ENCODE data around the gene ACER2. TPM values are rescaled to one million over a fixed set of nuclear protein-coding genes. Genes with fewer than 3 reads are reported as not detected.

The ACER2 gene
- polyA plus RNA-seq, 1 donor (not counting 4 experiments of a cell fraction or from before 2014, with no cell fraction given), result 4.2 TPM

DNA sequence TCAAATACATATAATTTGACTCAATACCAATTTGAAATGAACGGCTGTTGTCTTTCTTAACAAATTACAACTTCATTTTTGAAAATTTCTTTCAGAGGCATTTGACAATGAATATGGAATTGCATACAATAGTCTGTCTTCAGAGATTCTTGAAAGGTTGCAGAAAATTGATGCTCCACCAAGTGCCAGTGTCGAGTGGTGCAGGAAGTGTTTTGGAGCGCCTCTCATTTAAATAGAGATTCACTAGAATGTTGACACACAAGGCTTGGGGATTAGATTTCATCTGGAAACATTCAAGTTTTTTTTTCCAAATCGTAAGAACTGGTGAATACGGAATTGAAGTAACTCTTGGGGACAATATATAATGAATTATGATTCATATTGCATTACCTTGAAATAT is 36.9 kb upstream of the ACER2 start:
- FAIRE-seq, result no peak
- peaks cover 4% of the 10 kb centered on the region for H3K79me2 ChIP-seq (ENCODE audit: control insufficient read depth, insufficient read depth, low read length)
- H3K27me3 ChIP-seq (ENCODE audit: control insufficient read depth, extremely low read depth, insufficient read depth, low read length), result no peaks in the 10 kb centered on the region
- no peaks in the 10 kb centered on the region for H3K9me1 ChIP-seq (ENCODE audit: control insufficient read depth, extremely low read depth, insufficient read depth, low read length)
- no peak overlapping the region for H2AFZ ChIP-seq (ENCODE audit: control insufficient read depth, low read length)
- dilution Hi-C loops (cut with MboI; ENCODE audit: extremely low pct_ligation_motif_present, low sequenced_read_pairs), result loop anchor here (10.0 kb wide), 1 partner anchor 83 kb away; no protein-coding TSS in a partner anchor
- H3K9ac ChIP-seq (ENCODE audit: control insufficient read depth, extremely low read depth, insufficient read depth, low read length), result no peak overlapping the region
- DNase-seq (ENCODE audit: low read depth, low spot score), result no peak
- peaks cover 20 to 26% of the 10 kb centered on the region in 2 experiments for H3K36me3 ChIP-seq (ENCODE audit: control insufficient read depth in 2 of 2, extremely low read depth in 1 of 2, insufficient read depth in 2 of 2, low read length in 2 of 2)
- H4K20me1 ChIP-seq (ENCODE audit: control insufficient read depth, extremely low read depth, insufficient read depth, low read length), result peaks cover 8% of the 10 kb centered on the region
- peaks cover 2% of the 10 kb centered on the region for H3K4me1 ChIP-seq (ENCODE audit: control insufficient read depth, extremely low read depth, insufficient read depth, low read length)
- H3K4me2 ChIP-seq (ENCODE audit: control insufficient read depth, extremely low read depth, insufficient read depth, low read depth, low read length), result no peak overlapping the region
- TF ChIP-seq, protein P1, sequence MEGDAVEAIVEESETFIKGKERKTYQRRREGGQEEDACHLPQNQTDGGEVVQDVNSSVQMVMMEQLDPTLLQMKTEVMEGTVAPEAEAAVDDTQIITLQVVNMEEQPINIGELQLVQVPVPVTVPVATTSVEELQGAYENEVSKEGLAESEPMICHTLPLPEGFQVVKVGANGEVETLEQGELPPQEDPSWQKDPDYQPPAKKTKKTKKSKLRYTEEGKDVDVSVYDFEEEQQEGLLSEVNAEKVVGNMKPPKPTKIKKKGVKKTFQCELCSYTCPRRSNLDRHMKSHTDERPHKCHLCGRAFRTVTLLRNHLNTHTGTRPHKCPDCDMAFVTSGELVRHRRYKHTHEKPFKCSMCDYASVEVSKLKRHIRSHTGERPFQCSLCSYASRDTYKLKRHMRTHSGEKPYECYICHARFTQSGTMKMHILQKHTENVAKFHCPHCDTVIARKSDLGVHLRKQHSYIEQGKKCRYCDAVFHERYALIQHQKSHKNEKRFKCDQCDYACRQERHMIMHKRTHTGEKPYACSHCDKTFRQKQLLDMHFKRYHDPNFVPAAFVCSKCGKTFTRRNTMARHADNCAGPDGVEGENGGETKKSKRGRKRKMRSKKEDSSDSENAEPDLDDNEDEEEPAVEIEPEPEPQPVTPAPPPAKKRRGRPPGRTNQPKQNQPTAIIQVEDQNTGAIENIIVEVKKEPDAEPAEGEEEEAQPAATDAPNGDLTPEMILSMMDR (optimal IDR thresholded peaks at IDR 0.05 in 1 of 3, IDR thresholded peaks at IDR 0.05 in 1 of 3, conservative IDR thresholded peaks at IDR 0.05 in 1 of 3; ENCODE audit: extremely low read depth in 1 of 3, insufficient read depth in 2 of 3, low read length in 3 of 3), result no peak
- TF ChIP-seq EZH2 (IDR thresholded peaks at IDR 0.05; ENCODE audit: low read length), result no peak
- H3K4me3 ChIP-seq (ENCODE audit: control insufficient read depth in 2 of 3, extremely low read depth in 1 of 3, insufficient read depth in 2 of 3, low read depth in 1 of 3, low read length in 3 of 3), result no peak overlapping the region
- no peak overlapping the region for H3K27ac ChIP-seq (ENCODE audit: control insufficient read depth, insufficient read depth, low read length)
- no peaks in the 10 kb centered on the region for H3K9me3 ChIP-seq (ENCODE audit: control insufficient read depth, low read depth, low read length)

DNA sequence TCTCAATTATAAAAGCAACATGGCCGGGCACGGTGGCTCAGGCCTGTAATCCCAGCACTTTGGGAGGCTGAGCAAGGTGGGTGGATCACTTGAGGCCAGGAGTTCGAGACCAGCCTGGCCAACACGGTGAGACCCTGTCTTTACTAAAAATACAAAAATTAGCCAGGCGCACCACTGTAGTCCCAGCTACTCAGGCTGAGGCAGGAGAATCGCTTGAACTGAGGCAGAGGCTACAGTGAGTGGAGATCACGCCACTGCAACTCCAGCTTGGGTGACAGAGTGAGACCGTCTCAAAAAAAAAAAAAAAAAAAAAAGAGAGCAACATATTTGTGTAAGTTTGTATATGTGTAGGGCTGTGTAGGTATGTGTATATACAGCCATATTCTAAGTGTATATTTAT is 36.2 kb upstream of the ACER2 start:
- H3K4me2 ChIP-seq (ENCODE audit: control insufficient read depth, extremely low read depth, insufficient read depth, low read depth, low read length), result no peak overlapping the region
- H3K9me1 ChIP-seq (ENCODE audit: control insufficient read depth, extremely low read depth, insufficient read depth, low read length), result no peaks in the 10 kb centered on the region
- peaks cover 8% of the 10 kb centered on the region for H3K4me1 ChIP-seq (ENCODE audit: control insufficient read depth, extremely low read depth, insufficient read depth, low read length)
- no peak overlapping the region for H3K4me3 ChIP-seq (ENCODE audit: control insufficient read depth in 2 of 3, extremely low read depth in 1 of 3, insufficient read depth in 2 of 3, low read depth in 1 of 3, low read length in 3 of 3)
- no peaks in the 10 kb centered on the region for H3K9me3 ChIP-seq (ENCODE audit: control insufficient read depth, low read depth, low read length)
- dilution Hi-C loops (cut with MboI; ENCODE audit: extremely low pct_ligation_motif_present, low sequenced_read_pairs), result loop anchor here (10.0 kb wide), 1 partner anchor 82 kb away; no protein-coding TSS in a partner anchor
- peaks cover 21 to 32% of the 10 kb centered on the region in 2 experiments for H3K36me3 ChIP-seq (ENCODE audit: control insufficient read depth in 2 of 2, extremely low read depth in 1 of 2, insufficient read depth in 2 of 2, low read length in 2 of 2)
- TF ChIP-seq, protein P1 (optimal IDR thresholded peaks at IDR 0.05 in 1 of 3, IDR thresholded peaks at IDR 0.05 in 1 of 3, conservative IDR thresholded peaks at IDR 0.05 in 1 of 3; ENCODE audit: extremely low read depth in 1 of 3, insufficient read depth in 2 of 3, low read length in 3 of 3), result no peak
- no peak for TF ChIP-seq EZH2 (IDR thresholded peaks at IDR 0.05; ENCODE audit: low read length)
- no peak overlapping the region for H3K9ac ChIP-seq (ENCODE audit: control insufficient read depth, extremely low read depth, insufficient read depth, low read length)
- no peak for DNase-seq (ENCODE audit: low read depth, low spot score)
- H3K79me2 ChIP-seq (ENCODE audit: control insufficient read depth, insufficient read depth, low read length), result peaks cover 10% of the 10 kb centered on the region
- no peak overlapping the region for H3K27ac ChIP-seq (ENCODE audit: control insufficient read depth, insufficient read depth, low read length)
- no peaks in the 10 kb centered on the region for H3K27me3 ChIP-seq (ENCODE audit: control insufficient read depth, extremely low read depth, insufficient read depth, low read length)
- peaks cover 15% of the 10 kb centered on the region for H4K20me1 ChIP-seq (ENCODE audit: control insufficient read depth, extremely low read depth, insufficient read depth, low read length)
- H2AFZ ChIP-seq (ENCODE audit: control insufficient read depth, low read length), result no peak overlapping the region
- no peak for FAIRE-seq

Data from keratinocyte (primary cell).